WTC11 (cell line): ENCODE measurements around the gene MOSPD3.

ENCODE experiments used
- AFF4 ChIP-seq: sonication (generic); formaldehyde crosslinking; IDR thresholded peaks from 2 replicates; pipeline ENCODE4 v1.8.1; 2023; ENCODE audit warnings: mild to moderate bottlenecking, missing genetic modification reagents, borderline replicate concordance
- CBFB ChIP-seq: sonication (generic); formaldehyde crosslinking; IDR thresholded peaks from 2 replicates; pipeline ENCODE4 v1.8.1; 2022; ENCODE audit warnings: mild to moderate bottlenecking, low read depth, missing genetic modification reagents
- CREB1 ChIP-seq: sonication (generic); formaldehyde crosslinking; IDR thresholded peaks from 2 replicates; pipeline ENCODE4 v1.8.0; 2023; ENCODE audit warnings: mild to moderate bottlenecking, missing genetic modification reagents
- ETV6 ChIP-seq: sonication (generic); formaldehyde crosslinking; IDR thresholded peaks from 2 replicates; pipeline ENCODE4 v1.8.1; 2022; ENCODE audit warnings: mild to moderate bottlenecking, missing genetic modification reagents
- KAT7 ChIP-seq: sonication (generic); formaldehyde crosslinking; IDR thresholded peaks from 2 replicates; pipeline ENCODE4 v1.8.1; 2023; ENCODE audit warnings: missing genetic modification reagents, mild to moderate bottlenecking, borderline replicate concordance
- NFYB ChIP-seq: sonication (generic); formaldehyde crosslinking; conservative IDR thresholded peaks from 2 replicates; pipeline ENCODE4 v1.8.0; 2022; ENCODE audit warnings: low read depth, missing genetic modification reagents
- SP1 ChIP-seq: sonication (generic); formaldehyde crosslinking; conservative IDR thresholded peaks from 2 replicates; pipeline ENCODE4 v1.8.1; 2022; ENCODE audit warnings: missing genetic modification reagents
- USF1 ChIP-seq: sonication (generic); formaldehyde crosslinking; IDR thresholded peaks from 2 replicates; pipeline ENCODE4 v1.8.0; 2022; ENCODE audit warnings: mild to moderate bottlenecking, missing genetic modification reagents
- TF ChIP-seq, protein P1 (sequence below): sonication (generic); formaldehyde crosslinking; IDR thresholded peaks from 2 replicates; pipeline ENCODE4 v1.8.1; 2022; ENCODE audit warnings: low read depth, mild to moderate bottlenecking, moderate library complexity, missing genetic modification reagents, borderline replicate concordance
- TF ChIP-seq, protein P2 (sequence below): fragments of 200-600 bp; IDR thresholded peaks from 2 replicates; pipeline ENCODE4 v1.8.0; 2022; ENCODE audit warnings: antibody characterized with exemption
- TF ChIP-seq, protein P3 (sequence below): sonication (generic); formaldehyde crosslinking; IDR thresholded peaks from 2 replicates; pipeline ENCODE4 v1.8.1; 2023; ENCODE audit warnings: mild to moderate bottlenecking, moderate library complexity, missing genetic modification reagents
- TF ChIP-seq, protein P4 (sequence below): sonication (generic); formaldehyde crosslinking; IDR thresholded peaks from 2 replicates; pipeline ENCODE4 v1.8.0; 2023; ENCODE audit warnings: mild to moderate bottlenecking, missing genetic modification reagents

DNA sequence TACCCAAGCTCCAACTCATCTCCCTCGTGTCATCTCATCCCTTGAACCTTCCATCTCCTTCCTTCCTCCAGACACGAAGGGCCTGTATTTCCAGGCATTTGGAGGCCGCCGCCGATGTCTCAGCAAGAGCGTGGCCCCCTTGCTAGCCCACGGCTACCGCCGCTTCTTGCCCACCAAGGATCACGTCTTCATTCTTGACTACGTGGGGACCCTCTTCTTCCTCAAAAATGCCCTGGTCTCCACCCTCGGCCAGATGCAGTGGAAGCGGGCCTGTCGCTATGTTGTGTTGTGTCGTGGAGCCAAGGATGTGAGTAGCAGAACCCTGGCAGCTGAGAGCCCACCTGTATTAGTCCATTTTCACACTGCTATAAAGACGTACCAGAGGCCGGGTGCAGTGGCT lies 20.7 kb upstream of the MOSPD3 start:
- TF ChIP-seq, protein P1, sequence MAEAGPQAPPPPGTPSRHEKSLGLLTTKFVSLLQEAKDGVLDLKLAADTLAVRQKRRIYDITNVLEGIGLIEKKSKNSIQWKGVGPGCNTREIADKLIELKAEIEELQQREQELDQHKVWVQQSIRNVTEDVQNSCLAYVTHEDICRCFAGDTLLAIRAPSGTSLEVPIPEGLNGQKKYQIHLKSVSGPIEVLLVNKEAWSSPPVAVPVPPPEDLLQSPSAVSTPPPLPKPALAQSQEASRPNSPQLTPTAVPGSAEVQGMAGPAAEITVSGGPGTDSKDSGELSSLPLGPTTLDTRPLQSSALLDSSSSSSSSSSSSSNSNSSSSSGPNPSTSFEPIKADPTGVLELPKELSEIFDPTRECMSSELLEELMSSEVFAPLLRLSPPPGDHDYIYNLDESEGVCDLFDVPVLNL = no peak
- no peak for TF ChIP-seq NFYB
- TF ChIP-seq USF1 (CRISPR knock-in tag) = no peak
- TF ChIP-seq, protein P2, sequence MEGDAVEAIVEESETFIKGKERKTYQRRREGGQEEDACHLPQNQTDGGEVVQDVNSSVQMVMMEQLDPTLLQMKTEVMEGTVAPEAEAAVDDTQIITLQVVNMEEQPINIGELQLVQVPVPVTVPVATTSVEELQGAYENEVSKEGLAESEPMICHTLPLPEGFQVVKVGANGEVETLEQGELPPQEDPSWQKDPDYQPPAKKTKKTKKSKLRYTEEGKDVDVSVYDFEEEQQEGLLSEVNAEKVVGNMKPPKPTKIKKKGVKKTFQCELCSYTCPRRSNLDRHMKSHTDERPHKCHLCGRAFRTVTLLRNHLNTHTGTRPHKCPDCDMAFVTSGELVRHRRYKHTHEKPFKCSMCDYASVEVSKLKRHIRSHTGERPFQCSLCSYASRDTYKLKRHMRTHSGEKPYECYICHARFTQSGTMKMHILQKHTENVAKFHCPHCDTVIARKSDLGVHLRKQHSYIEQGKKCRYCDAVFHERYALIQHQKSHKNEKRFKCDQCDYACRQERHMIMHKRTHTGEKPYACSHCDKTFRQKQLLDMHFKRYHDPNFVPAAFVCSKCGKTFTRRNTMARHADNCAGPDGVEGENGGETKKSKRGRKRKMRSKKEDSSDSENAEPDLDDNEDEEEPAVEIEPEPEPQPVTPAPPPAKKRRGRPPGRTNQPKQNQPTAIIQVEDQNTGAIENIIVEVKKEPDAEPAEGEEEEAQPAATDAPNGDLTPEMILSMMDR = no peak
- TF ChIP-seq AFF4 = no peak
- TF ChIP-seq KAT7 (CRISPR knock-in tag) = no peak
- TF ChIP-seq SP1 (CRISPR knock-in tag) = no peak
- TF ChIP-seq, protein P3, sequence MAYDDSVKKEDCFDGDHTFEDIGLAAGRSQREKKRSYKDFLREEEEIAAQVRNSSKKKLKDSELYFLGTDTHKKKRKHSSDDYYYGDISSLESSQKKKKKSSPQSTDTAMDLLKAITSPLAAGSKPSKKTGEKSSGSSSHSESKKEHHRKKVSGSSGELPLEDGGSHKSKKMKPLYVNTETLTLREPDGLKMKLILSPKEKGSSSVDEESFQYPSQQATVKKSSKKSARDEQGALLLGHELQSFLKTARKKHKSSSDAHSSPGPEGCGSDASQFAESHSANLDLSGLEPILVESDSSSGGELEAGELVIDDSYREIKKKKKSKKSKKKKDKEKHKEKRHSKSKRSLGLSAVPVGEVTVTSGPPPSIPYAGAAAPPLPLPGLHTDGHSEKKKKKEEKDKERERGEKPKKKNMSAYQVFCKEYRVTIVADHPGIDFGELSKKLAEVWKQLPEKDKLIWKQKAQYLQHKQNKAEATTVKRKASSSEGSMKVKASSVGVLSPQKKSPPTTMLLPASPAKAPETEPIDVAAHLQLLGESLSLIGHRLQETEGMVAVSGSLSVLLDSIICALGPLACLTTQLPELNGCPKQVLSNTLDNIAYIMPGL (CRISPR knock-in tag) = no peak
- TF ChIP-seq CREB1 (CRISPR knock-in tag) = no peak
- TF ChIP-seq CBFB (CRISPR knock-in tag) = no peak
- TF ChIP-seq, protein P4, sequence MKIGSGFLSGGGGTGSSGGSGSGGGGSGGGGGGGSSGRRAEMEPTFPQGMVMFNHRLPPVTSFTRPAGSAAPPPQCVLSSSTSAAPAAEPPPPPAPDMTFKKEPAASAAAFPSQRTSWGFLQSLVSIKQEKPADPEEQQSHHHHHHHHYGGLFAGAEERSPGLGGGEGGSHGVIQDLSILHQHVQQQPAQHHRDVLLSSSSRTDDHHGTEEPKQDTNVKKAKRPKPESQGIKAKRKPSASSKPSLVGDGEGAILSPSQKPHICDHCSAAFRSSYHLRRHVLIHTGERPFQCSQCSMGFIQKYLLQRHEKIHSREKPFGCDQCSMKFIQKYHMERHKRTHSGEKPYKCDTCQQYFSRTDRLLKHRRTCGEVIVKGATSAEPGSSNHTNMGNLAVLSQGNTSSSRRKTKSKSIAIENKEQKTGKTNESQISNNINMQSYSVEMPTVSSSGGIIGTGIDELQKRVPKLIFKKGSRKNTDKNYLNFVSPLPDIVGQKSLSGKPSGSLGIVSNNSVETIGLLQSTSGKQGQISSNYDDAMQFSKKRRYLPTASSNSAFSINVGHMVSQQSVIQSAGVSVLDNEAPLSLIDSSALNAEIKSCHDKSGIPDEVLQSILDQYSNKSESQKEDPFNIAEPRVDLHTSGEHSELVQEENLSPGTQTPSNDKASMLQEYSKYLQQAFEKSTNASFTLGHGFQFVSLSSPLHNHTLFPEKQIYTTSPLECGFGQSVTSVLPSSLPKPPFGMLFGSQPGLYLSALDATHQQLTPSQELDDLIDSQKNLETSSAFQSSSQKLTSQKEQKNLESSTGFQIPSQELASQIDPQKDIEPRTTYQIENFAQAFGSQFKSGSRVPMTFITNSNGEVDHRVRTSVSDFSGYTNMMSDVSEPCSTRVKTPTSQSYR (CRISPR knock-in tag) = no peak
- TF ChIP-seq ETV6 (CRISPR knock-in tag) = no peak
